Measurements from ENCODE around the gene RARB.

RARB gene

DNA sequence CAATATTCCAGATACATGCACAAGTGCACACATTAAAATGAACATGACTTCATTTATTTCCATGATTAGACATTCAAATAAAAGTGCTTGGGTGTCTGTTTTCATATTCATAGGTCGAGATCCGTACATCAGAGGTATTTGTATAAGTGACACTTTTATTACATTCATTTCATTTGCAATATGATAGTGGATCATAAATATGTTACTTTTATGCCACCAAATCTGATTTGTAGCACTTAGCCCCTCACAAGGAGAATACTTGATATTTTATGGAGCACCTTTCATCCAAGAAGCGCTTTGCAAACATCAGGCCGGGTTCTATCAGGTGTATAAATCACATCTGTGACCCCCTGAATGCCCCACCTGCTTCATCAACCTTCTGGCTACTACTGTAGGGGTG, 136.0 kb downstream of the RARB start:
- H3K4me3 ChIP-seq (ENCODE audit: low read length): no peak overlapping the region
- no peak for DNase-seq (ENCODE audit: low read depth, low spot score)

- H3K4me3 ChIP-seq (ENCODE audit: low read length): no peak overlapping the region
- DNase-seq (ENCODE audit: low read depth, low spot score): no peak
Observed at GRCh38 chr3:25565807-25566206, 137.7 kb downstream of the RARB start.

DNA sequence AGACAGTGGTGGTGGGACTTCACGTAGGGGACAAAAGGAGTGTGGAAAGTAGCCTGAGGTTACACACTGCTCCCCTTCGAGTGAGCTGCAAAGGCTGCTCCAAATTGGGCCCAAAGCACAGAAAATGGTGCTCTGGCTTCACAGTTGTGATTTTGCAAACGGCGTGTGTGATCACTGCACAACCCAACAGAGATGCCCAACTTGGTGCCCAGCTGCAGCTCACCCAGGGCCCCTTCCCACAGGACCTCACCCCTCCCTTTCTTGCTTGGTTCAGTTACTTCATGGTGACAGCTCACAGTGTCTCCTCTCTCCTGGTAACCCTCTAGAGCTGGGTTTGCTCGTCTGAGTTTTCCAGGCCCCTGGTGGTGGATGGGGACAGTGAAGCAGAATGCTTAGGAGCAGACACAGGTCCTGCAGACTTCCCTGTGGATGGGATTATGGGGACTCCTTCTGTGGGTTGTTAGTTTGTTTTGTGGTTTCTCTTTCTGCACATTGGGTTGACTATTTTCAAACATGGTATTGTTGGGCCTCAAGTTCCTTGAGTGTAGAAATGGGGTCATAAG, 138.4 kb downstream of the RARB start:
- DNase-seq (ENCODE audit: low read depth, low spot score): no peak
- H3K4me3 ChIP-seq (ENCODE audit: low read length): no peak overlapping the region

DNA sequence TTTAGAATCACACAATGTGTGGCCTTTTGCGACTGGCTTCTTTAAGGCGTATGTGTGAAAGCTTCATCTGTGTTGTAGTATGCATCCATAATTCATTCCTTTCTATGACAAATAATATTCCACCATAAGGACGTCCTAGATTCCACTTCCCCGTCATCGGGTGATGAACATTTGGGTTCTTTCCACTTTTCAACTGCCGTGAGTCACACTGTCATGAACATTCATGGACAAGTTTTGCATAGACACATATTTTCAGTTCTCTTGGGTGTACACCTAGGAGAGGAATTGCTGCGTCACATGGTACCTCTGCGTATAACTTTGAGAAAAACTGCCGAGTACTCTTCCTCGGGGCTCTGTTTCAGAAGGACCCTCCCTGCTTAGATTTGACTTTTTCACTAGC, 139.3 kb downstream of the RARB start:
- no peak for DNase-seq (ENCODE audit: low read depth, low spot score)
- H3K4me3 ChIP-seq (ENCODE audit: low read length): no peak overlapping the region

DNA sequence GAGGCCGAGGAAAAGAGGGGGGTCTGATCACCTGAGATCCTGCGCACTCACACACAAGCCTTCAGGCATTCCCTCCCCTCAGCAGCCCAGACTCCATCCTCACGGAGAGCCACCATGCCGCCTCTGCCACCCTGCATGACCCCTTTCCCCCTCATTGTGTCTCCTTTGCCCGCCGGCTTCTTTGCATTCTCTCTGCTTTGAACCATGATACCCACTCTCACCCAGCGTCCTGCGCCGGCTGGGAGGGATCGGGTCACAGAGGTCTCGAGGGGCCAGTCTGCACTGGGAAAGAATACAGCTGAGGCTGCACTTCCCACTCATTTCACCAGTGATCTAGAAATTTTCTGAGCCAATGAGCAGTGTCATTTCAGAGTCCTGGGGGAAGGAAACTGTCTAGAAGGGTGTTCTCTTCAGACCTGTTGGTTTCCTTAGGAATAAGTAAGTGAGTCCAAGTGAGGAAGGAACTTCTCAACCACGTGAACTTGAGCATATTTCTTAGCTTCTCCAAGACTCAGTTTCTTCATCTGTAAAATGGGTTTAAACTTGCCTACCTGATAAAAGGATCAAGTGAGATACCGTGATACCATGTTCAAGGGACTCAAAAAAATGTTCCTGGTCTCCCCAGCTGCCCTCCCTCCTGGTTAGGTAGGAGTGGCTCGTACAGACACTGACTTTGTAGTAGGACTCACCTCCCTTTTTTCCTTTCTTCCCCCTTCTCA, 139.9 kb downstream of the RARB start:
- no peak overlapping the region for H3K4me3 ChIP-seq (ENCODE audit: low read length)
- DNase-seq (ENCODE audit: low read depth, low spot score): no peak

DNA sequence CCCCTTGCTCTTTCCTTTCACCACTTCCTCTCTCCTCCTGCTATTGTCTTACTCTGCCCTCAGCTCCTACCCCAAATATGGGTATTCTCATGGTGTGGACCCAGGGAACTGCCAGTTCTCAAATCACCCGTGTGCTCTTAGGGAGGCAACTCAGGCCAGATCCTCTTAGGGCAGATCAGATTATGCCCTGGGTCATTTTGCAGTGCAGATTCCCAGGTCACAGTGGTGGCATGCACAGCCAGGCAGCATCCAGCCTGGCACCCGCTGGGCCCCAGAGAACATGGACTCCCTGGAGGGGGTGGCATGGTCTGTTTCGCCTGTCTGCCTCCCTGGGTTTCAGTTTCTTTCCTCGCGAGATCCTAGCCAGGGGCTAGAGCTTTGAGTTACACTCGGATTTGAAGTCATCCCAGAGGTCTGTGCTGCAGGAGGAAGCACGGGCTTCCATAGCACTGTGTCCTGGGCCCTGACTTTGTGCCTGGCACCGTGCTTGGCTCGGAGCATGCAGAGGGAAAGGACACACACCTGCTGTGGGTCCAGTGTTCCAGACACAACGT, 140.5 kb downstream of the RARB start:
- no peak for DNase-seq (ENCODE audit: low read depth, low spot score)
- H3K4me3 ChIP-seq (ENCODE audit: low read length): no peak overlapping the region

DNA sequence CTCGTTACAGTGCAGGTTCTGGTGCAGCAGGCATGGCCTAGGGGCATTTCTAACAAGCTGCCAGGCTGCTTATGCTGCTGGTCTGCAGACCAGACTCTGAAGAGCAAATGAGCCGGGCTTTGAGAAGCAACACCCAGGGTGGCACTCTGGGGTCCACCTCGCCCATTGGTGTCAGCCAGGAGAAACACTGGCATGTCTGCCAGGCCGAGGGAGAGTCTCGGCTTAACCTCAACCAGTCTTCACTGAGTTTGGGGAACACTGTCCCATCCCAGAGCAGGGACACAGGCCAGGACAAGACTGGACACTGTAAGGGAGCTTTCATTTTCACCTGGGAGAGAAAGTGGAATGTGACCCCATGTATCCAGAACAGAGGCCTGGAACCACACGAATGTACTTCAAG, 143.2 kb downstream of the RARB start:
- no peak overlapping the region for H3K4me3 ChIP-seq (ENCODE audit: low read length)
- no peak for DNase-seq (ENCODE audit: low read depth, low spot score)

GRCh38 chr3:25572336-25572735, 144.3 kb downstream of the RARB start:
- DNase-seq (ENCODE audit: low read depth, low spot score): no peak
- H3K4me3 ChIP-seq (ENCODE audit: low read length): no peak overlapping the region

DNA sequence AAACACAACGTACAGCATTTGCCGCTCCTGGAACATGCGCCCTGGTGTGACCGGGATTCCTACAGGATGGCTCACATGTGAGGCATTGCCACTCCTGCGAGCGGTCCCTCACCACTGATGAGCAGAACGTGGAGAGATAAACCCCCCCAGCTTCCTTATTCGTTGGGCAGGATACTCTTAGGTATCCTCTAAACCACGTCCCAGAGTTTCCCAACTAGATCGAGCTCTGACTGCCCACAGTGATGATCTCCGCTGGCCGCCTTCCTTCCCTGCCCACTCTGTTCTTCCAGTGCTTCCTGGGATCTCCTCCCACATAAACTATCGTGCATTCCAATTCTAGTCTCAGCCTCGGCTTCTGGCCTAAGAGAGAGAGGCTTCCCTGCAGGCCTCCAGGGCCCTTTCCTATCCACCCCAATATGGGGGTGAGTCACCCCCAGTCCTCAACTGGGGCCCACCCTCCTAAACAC, 144.9 kb downstream of the RARB start:
- H3K4me3 ChIP-seq (ENCODE audit: low read length): no peak overlapping the region
- no peak for DNase-seq (ENCODE audit: low read depth, low spot score)

- DNase-seq (ENCODE audit: low read depth, low spot score): no peak
- no peak overlapping the region for H3K4me3 ChIP-seq (ENCODE audit: low read length)
Observed at GRCh38 chr3:25573386-25574171, 145.5 kb downstream of the RARB start.

GRCh38 chr3:25574172-25574765, 146.2 kb downstream of the RARB start:
- H3K4me3 ChIP-seq (ENCODE audit: low read length): no peak overlapping the region
- DNase-seq (ENCODE audit: low read depth, low spot score): no peak

- no peak for DNase-seq (ENCODE audit: low read depth, low spot score)
- no peak overlapping the region for H3K4me3 ChIP-seq (ENCODE audit: low read length)
Observed at GRCh38 chr3:25575001-25575400, 146.9 kb downstream of the RARB start.

GRCh38 chr3:25576146-25576545, 148.1 kb downstream of the RARB start:
- DNase-seq (ENCODE audit: low read depth, low spot score): no peak
- H3K4me3 ChIP-seq (ENCODE audit: low read length): no peak overlapping the region

DNA sequence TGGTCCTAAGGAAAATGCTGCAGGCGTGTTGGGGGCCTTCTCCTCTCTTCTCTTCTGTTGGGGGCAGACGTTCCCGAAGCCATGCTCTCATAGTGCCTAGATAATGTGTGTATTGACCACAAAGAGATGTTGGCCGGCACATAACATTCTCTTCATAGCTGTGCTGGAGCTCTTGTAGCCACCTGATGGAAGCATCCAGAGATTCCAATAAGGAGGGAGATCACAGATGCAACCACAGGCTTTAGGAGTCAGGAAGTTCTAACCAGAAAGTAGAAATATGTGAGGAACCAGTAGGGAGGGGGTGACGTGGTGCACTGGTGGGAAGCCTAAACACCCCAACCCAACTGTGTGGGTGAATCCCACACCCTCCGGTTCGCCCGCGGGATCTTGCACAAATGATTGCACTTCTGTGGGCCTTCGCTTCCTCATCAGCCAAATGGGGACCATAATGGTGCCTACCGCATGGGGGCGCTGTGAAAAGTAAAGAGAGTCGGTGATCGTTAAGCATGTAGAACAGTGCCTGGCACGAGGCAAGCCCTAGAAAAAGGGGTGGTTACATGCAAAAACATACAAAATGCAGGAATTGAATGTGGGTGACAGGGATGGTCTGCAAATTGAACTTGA, 148.9 kb downstream of the RARB start:
- DNase-seq (ENCODE audit: low read depth, low spot score): peak; percentile 16
- H3K4me3 ChIP-seq (ENCODE audit: low read length): no peak overlapping the region

GRCh38 chr3:25578059-25578458, 150.0 kb downstream of the RARB start:
- no peak for DNase-seq (ENCODE audit: low read depth, low spot score)
- no peak overlapping the region for H3K4me3 ChIP-seq (ENCODE audit: low read length)

DNA sequence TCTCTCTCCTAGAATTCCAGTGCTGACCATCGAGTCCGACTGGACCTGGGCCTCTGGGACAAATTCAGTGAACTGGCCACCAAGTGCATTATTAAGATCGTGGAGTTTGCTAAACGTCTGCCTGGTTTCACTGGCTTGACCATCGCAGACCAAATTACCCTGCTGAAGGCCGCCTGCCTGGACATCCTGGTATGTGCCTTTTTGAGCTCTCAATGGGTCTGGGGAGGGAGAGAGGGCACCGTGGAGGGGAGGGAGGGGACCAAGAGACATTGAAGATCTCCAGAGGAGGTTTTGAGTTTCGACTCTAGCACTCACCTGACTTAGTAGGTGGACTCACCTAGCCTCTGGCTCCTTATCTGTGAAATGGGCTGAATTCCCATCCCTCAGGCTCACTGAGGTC, 152.5 kb downstream of the RARB start:
- H3K4me3 ChIP-seq (ENCODE audit: low read length): no peak overlapping the region
- no peak for DNase-seq (ENCODE audit: low read depth, low spot score)

DNA sequence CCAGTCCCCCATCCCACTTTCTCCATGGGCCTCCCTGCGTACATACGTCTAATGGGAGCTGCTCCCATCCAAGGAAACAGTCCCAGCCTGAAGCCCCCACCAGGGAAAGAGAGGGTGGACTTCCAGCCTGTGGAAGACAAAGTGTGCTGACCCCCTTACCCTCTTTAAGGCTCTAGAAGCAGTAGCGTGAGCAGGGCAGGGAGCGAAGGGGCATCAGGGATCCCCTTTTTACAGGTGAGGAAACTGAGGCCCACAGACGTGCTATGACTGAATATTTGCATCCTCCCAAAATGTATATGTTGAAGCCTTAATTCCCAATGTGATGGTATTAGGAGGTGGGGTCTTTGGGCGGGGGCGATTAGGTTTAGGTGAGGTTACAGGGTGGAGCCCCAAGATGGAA, 153.3 kb downstream of the RARB start:
- no peak for DNase-seq (ENCODE audit: low read depth, low spot score)
- no peak overlapping the region for H3K4me3 ChIP-seq (ENCODE audit: low read length)

- no peak for DNase-seq (ENCODE audit: low read depth, low spot score)
- no peak overlapping the region for H3K4me3 ChIP-seq (ENCODE audit: low read length)
Observed at GRCh38 chr3:25581823-25582222, 153.8 kb downstream of the RARB start.

DNA sequence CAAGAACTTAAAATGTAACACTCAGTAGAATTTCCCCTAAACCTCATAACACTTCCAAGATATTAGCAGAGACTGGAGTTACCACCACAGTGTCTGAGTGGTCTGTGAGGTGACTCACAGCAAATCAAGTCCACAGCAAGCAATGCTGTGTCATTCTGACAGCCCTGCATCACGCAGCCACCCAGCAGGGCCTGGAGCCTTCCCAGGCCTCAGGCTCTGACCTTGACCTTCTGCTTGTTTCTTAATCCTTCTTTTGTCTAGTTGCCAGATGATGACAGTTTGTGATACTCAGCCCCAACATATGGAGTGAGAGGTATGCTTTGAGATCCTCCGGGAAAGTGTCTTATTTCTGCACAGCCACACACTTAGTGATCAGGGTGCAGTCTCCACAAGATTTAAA, 154.2 kb downstream of the RARB start:
- no peak for DNase-seq (ENCODE audit: low read depth, low spot score)
- no peak overlapping the region for H3K4me3 ChIP-seq (ENCODE audit: low read length)

Measured in Jurkat, Clone E6-1 (cell line).